Measurements from ENCODE around the gene ARHGEF11. TPM values are rescaled to one million over a fixed set of nuclear protein-coding genes. Genes with fewer than 3 reads are reported as not detected.

The ARHGEF11 gene
- total and polyA plus RNA-seq, 9 of the 15 experiments (the other 6 are each of a cell fraction or from before 2014, with no cell fraction given): 0.14 to 15.5 (median 9.0) TPM

DNA sequence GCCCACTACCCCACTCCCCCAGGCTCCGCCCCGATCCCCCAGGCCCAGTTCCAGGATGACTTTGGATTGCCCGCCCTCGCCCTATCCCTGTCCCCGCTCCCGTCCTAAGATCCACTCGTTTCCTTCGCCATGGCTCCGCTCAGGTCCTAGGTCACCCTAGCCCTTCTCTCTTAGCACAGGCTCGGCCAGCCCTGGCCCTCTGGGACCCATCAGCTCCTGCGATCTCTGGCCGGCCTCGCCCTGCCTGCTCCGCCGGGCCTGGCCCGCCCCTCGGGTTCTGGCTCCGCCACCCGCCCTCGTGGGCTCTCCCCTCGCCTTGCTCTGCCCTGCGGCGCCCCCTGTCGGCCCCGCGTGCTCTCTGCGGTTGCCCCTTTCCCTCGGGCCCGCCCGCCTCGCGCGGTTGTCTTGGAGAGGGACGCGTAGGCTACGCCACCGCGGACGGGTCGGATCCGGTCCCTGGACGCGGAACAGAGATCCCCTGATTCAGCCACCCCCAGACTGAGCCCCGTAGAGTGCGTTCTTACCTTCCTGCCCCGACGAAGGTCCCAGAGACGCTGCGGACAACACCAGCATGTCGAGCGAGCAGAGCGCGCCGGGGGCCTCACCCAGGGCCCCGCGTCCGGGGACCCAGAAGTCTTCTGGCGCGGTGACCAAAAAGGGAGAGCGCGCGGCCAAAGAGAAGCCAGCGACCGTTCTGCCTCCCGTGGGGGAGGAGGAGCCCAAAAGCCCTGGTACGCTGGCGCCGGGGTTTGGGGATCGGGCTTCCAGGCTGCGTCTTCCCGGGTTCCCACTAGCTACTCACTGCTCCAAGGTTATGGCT lies 125.1 kb downstream of the ARHGEF11 start, which contains the start of gene LRRC71 (continued):
- TF ChIP-seq CUX1 (CRISPR knock-in tag; IDR thresholded peaks at IDR 0.05) (no peak), CGGBP1 (CRISPR knock-in tag; IDR thresholded peaks at IDR 0.05) (no peak), TCFL5 (CRISPR knock-in tag; conservative IDR thresholded peaks at IDR 0.05) (no peak), CHD2 (IDR thresholded peaks at IDR 0.05; ENCODE audit: low read depth, low read length) (no peak), EZH2 (IDR thresholded peaks at IDR 0.05; ENCODE audit: borderline replicate concordance, low read depth, low read length) (no peak), ZFP30 (CRISPR knock-in tag; IDR thresholded peaks at IDR 0.05; ENCODE audit: borderline replicate concordance) (no peak), ZNF175 (CRISPR knock-in tag; IDR thresholded peaks at IDR 0.05; ENCODE audit: low read depth) (no peak), USF2 (CRISPR knock-in tag; IDR thresholded peaks at IDR 0.05) (no peak), TAF1 (IDR thresholded peaks at IDR 0.05; ENCODE audit: control insufficient read depth, extremely low read depth, insufficient read depth, low read length, severe bottlenecking) (no peak)
- TF ChIP-seq, protein P1, sequence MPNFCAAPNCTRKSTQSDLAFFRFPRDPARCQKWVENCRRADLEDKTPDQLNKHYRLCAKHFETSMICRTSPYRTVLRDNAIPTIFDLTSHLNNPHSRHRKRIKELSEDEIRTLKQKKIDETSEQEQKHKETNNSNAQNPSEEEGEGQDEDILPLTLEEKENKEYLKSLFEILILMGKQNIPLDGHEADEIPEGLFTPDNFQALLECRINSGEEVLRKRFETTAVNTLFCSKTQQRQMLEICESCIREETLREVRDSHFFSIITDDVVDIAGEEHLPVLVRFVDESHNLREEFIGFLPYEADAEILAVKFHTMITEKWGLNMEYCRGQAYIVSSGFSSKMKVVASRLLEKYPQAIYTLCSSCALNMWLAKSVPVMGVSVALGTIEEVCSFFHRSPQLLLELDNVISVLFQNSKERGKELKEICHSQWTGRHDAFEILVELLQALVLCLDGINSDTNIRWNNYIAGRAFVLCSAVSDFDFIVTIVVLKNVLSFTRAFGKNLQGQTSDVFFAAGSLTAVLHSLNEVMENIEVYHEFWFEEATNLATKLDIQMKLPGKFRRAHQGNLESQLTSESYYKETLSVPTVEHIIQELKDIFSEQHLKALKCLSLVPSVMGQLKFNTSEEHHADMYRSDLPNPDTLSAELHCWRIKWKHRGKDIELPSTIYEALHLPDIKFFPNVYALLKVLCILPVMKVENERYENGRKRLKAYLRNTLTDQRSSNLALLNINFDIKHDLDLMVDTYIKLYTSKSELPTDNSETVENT (CRISPR knock-in tag; IDR thresholded peaks at IDR 0.05): peak; percentile 50; the same call in 1 of the 2 replicates
- TF ChIP-seq, protein P2, sequence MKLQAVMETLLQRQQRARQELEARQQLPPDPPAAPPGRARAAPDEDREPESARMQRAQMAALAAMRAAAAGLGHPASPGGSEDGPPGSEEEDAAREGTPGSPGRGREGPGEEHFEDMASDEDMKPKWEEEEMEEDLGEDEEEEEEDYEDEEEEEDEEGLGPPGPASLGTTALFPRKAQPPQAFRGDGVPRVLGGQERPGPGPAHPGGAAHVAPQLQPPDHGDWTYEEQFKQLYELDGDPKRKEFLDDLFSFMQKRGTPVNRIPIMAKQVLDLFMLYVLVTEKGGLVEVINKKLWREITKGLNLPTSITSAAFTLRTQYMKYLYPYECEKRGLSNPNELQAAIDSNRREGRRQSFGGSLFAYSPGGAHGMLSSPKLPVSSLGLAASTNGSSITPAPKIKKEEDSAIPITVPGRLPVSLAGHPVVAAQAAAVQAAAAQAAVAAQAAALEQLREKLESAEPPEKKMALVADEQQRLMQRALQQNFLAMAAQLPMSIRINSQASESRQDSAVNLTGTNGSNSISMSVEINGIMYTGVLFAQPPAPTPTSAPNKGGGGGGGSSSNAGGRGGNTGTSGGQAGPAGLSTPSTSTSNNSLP (IDR thresholded peaks at IDR 0.05; ENCODE audit: borderline replicate concordance, low read depth, low read length): no peak
- TF ChIP-seq, protein P3, sequence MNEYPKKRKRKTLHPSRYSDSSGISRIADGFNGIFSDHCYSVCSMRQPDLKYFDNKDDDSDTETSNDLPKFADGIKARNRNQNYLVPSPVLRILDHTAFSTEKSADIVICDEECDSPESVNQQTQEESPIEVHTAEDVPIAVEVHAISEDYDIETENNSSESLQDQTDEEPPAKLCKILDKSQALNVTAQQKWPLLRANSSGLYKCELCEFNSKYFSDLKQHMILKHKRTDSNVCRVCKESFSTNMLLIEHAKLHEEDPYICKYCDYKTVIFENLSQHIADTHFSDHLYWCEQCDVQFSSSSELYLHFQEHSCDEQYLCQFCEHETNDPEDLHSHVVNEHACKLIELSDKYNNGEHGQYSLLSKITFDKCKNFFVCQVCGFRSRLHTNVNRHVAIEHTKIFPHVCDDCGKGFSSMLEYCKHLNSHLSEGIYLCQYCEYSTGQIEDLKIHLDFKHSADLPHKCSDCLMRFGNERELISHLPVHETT (CRISPR knock-in tag; conservative IDR thresholded peaks at IDR 0.05 in 1 of 2, IDR thresholded peaks at IDR 0.05 in 1 of 2): no peak

Measured in K562 (cell line).